Omental fat pad (tissue), 4 donors: Measurements from ENCODE around the gene NUDT3. TPM values are rescaled to one million over a fixed set of nuclear protein-coding genes. Genes with fewer than 3 reads are reported as not detected.

Source experiments
- ATAC-seq: fragments of 150-250 bp; one replicate; pipeline ENCODE4 v1.9.1; 2016; ENCODE audit warnings: mild to moderate bottlenecking, moderate library complexity; ENCODE audit not compliant: low FRiP score
- DNase-seq: peaks from one replicate; pipeline ENCODE4 v3.0.0-alpha.2; 2019; ENCODE audit warnings: low spot score
- CTCF ChIP-seq, 3 donors: fragments of 450-650 bp; IDR thresholded peaks; one replicate each; pipeline ENCODE4 v1.5.1; 2016 to 2017; ENCODE audit warnings: antibody characterized with exemption in 3 of 3, mild to moderate bottlenecking in 3 of 3, moderate library complexity in 2 of 3
- total RNA-seq, 4 donors: library from RNA; depleted of rRNA; stranded (reverse); fragments of >200 nt; gene quantifications; one replicate each; pipeline ENCODE4 v1.1.0, GENCODE V29; 2016

The NUDT3 gene
- total RNA-seq, 4 donors from 2014 or later, result 21.3 to 46.0 (median 28.5) TPM

GRCh38 chr6:34435916-34436315 is 43.4 kb upstream of the NUDT3 start:
- no peak for TF ChIP-seq CTCF (IDR thresholded peaks at IDR 0.05)
- DNase-seq, result no peak
- ATAC-seq, result no peak

DNA sequence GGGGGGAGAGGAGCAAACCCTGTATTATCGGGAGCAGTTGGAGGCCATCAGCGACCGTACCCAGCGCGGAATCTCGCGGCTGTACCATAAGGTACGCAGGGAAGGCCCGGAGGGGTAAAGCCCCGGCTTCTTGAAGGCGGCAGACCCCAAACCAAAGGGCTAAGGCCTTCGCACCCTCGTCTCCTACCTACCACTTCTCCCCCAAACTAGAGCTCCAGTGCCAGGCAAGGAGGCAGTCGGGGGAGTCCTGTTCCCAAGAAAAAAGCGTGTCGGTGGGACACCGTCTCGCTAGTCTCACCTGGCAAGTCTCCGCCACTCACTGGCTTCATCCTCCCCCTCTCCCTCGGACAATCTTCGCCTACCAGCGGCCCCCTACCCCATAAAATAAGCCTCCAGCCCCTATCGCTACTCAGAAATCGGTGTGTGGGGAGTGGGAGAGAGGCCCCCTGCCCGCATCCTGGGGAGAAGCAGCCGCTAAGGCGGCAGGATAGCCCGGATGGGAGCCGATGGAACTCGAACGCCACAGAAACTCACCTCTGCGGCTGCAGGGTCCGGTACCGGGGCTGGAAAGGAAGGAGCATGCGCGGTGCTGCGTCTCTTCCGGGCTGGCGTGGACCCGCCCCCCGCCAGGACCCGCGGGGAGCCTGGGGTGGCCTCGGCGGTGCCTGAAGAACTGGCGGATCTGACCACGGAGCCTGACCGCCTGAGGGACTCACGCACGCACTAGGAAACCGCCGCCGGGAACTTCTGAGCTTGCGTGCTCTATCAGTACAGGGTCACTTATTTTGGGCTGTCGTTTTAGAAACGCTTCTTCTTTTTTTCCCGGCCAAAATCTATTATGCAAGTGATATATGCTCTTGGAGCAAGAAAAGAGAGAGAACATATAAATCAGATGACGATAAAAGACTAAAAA is 33.3 kb upstream of the NUDT3 start, which contains the start of gene RPS10:
TSS of gene RPS10 (minus strand) at position 572 of the 913 bp plus-strand sequence. CDS start 848 bp downstream, outside the sequence.
- no peak for TF ChIP-seq CTCF (IDR thresholded peaks at IDR 0.05)
- DNase-seq, result peak; percentile 61
- ATAC-seq, result peak; percentile 98

GRCh38 chr6:34425132-34425497 is 32.6 kb upstream of the NUDT3 start:
- ATAC-seq, result no peak
- DNase-seq, result no peak
- no peak for TF ChIP-seq CTCF (IDR thresholded peaks at IDR 0.05)

DNA sequence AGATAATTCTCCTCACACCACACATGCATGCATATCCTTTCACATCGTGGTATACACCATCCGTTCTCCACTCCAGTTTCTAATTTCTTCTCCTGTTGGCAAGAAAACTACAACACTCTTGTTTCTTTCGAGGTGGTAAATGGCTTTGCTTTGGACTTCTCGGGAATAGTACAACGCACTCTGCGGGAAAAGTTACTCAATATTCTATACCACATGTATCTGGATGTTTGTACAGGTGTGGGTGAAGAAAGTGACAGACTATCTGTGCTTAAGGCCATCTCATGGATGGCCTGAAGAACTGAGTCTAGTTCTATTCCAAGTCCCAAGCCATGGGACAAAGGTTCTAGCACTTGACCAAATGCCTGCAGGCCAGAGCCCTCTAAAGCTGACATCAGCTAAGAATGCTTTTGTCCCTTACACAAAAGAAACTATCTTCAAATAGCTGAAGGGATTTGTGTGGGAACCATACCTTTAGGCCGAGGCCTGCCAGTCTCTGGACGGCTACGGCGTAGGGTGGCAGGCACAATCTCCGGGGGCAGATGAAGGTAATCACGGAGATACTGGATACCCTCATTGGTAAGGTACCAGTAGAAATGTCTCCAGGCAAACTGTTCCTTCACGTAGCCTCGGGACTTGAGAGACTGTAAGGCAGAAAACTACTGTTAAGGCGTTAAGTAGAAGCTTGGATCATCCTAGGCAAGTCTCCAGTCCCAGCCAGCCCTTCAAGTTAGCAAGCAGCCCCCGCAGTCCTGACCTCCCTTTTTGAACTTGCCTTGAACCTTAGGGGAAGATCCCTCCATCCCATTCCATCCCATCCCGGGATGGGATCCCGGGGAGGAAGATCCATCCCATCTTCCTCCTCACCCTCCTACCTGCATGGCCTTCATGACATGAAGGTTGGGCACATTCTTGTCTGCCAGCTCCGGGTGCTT is 32.0 kb upstream of the NUDT3 start:
- no peak for ATAC-seq
- no peak for TF ChIP-seq CTCF (IDR thresholded peaks at IDR 0.05)

GRCh38 chr6:34423254-34423653 is 30.8 kb upstream of the NUDT3 start:
- no peak for DNase-seq
- TF ChIP-seq CTCF (IDR thresholded peaks at IDR 0.05), result no peak
- no peak for ATAC-seq

More for the DNA sequence above, 32.0 kb upstream of the NUDT3 start:
- DNase-seq, result no peak

GRCh38 chr6:34418367-34418766 is 25.9 kb upstream of the NUDT3 start:
- ATAC-seq (no peak), DNase-seq (no peak)
- TF ChIP-seq CTCF (IDR thresholded peaks at IDR 0.05), result no peak
